Liver (tissue), 3 donors: ENCODE results near the gene PLA2G4B.

Experiments used
- CTCF ChIP-seq: fragments of 150-350 bp; IDR thresholded peaks from 2 replicates; pipeline ENCODE4 v1.5.1; 2017; ENCODE audit warnings: improper control_type of control experiment, low read depth, low read length; ENCODE audit not compliant: missing input control
- FOXA1 ChIP-seq: IDR thresholded peaks from 2 replicates; pipeline ENCODE4 v1.6.1; 2016; ENCODE audit warnings: antibody characterized with exemption
- GABPA ChIP-seq, 2 donors: IDR thresholded peaks in 1 of 2; conservative IDR thresholded peaks in 1 of 2; 2 replicates each; pipeline ENCODE4 v1.6.1; 2016; ENCODE audit warnings: antibody characterized with exemption in 2 of 2, mild to moderate bottlenecking in 1 of 2, moderate library complexity in 1 of 2
- JUND ChIP-seq, 2 donors: IDR thresholded peaks; 2 replicates each; pipeline ENCODE4 v1.6.1; 2016; ENCODE audit warnings: antibody characterized with exemption in 2 of 2
- RAD21 ChIP-seq, 2 donors: IDR thresholded peaks; 2 replicates each; pipeline ENCODE4 v1.6.1; 2016; ENCODE audit warnings: antibody characterized with exemption in 2 of 2, mild to moderate bottlenecking in 2 of 2
- TAF1 ChIP-seq: conservative IDR thresholded peaks from 2 replicates; pipeline ENCODE4 v1.6.1; 2016; ENCODE audit warnings: antibody characterized with exemption, mild to moderate bottlenecking
- YY1 ChIP-seq: IDR thresholded peaks from 2 replicates; pipeline ENCODE4 v1.6.1; 2016; ENCODE audit warnings: antibody characterized with exemption, mild to moderate bottlenecking
- ZBTB33 ChIP-seq: IDR thresholded peaks from 2 replicates; pipeline ENCODE4 v1.6.1; 2016; ENCODE audit warnings: antibody characterized with exemption
- donor health status: healthy.
- donor health status: healthy.

GRCh38 chr15:41883484-41883825, 44.8 kb downstream of the PLA2G4B start:
- TF ChIP-seq TAF1 (no peak), ZBTB33 (no peak), FOXA1 (no peak), CTCF (no peak), RAD21 (IDR thresholded peaks at IDR 0.05) (no peak), GABPA (IDR thresholded peaks at IDR 0.05 in 1 of 2, conservative IDR thresholded peaks at IDR 0.05 in 1 of 2) (no peak), JUND (IDR thresholded peaks at IDR 0.05) (peak in 1 of 2 donors; percentile 16), YY1 (no peak)
